ENCODE data around the gene CNKSR3.

The CNKSR3 gene

DNA sequence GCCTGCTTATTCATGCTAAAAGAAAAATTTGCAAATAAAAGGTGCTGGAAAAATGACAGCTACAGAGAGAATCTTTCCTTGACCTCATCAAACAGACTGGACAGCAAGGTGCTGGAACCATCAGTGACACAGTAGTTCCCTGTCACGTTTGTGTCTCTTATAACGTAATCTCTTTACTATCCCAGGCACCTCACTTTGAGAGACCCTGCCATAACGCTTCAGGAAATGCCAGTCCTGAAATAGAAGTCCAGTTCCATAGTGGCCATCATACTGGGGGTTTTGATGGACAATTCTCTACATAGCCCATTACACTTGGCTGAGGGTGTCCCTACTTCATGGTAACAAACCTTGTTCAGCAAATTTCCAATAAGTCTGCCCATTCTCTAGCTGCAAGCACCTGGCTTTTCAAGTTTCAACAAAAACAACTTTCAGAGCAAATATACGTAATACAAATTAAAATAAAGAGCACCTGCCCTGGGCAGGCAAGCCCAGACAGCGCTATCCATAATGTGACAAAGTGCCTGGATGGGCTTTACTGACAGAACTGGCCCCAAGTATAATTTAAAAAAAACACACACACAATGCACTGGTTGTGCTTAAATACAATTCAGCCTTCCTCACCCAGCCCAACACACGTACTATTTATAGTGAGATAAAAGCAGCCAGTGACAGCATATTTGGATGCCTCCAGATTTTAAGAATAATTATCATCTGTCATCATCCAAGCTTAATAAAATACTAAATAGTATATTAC is 38.7 kb downstream of the CNKSR3 start:
- no peak overlapping the region for H3K27ac ChIP-seq (ENCODE audit: low read length)
- H3K9ac ChIP-seq (ENCODE audit: low read length), result no peak overlapping the region
- H3K36me3 ChIP-seq (replicated peaks; ENCODE audit: low read depth, low read length), result no peaks in the 10 kb centered on the region
- no peak overlapping the region for H3K4me3 ChIP-seq (ENCODE audit: low read length)
- H3K27me3 ChIP-seq (ENCODE audit: low read depth, low read length), result no peaks in the 10 kb centered on the region
- H3K9me3 ChIP-seq (ENCODE audit: insufficient read depth, low read length), result 0 out of 2 replicates have a peak, but pooled peaks cover 5% of the 10 kb centered on the region
- H3K79me2 ChIP-seq (ENCODE audit: low read length), result no peaks in the 10 kb centered on the region
- TF ChIP-seq EZH2phosphoT487 (IDR thresholded peaks at IDR 0.05; ENCODE audit: low read depth) (no peak), CTCF (IDR thresholded peaks at IDR 0.05; ENCODE audit: low read depth, low read length) (no peak)
- H2AFZ ChIP-seq (ENCODE audit: low read depth, low read length), result no peak overlapping the region
- no peaks in the 10 kb centered on the region for H4K20me1 ChIP-seq (ENCODE audit: insufficient read depth, low read length)
- H3K4me2 ChIP-seq (ENCODE audit: low read length), result no peak overlapping the region
- H3K4me1 ChIP-seq (ENCODE audit: low read length), result no peaks in the 10 kb centered on the region

GRCh38 chr6:154469306-154469935 is 41.1 kb downstream of the CNKSR3 start:
- Histone ChIP-seq H3K36me3 (replicated peaks; ENCODE audit: low read depth, low read length) (no peaks in the 10 kb centered on the region), H3K9ac (ENCODE audit: low read length) (no peak overlapping the region), H3K27ac (ENCODE audit: low read length) (no peak overlapping the region), H3K4me2 (ENCODE audit: low read length) (no peak overlapping the region), H3K27me3 (ENCODE audit: low read depth, low read length) (no peaks in the 10 kb centered on the region), H3K4me3 (ENCODE audit: low read length) (no peak overlapping the region), H4K20me1 (ENCODE audit: insufficient read depth, low read length) (no peaks in the 10 kb centered on the region), H3K9me3 (ENCODE audit: insufficient read depth, low read length) (0 out of 2 replicates have a peak, but pooled peaks cover 5% of the 10 kb centered on the region), H3K4me1 (ENCODE audit: low read length) (no peaks in the 10 kb centered on the region), H2AFZ (ENCODE audit: low read depth, low read length) (no peak overlapping the region), H3K79me2 (ENCODE audit: low read length) (no peaks in the 10 kb centered on the region)
- no peak for TF ChIP-seq CTCF (IDR thresholded peaks at IDR 0.05; ENCODE audit: low read depth, low read length)
- TF ChIP-seq EZH2phosphoT487 (IDR thresholded peaks at IDR 0.05; ENCODE audit: low read depth), result no peak

DNA sequence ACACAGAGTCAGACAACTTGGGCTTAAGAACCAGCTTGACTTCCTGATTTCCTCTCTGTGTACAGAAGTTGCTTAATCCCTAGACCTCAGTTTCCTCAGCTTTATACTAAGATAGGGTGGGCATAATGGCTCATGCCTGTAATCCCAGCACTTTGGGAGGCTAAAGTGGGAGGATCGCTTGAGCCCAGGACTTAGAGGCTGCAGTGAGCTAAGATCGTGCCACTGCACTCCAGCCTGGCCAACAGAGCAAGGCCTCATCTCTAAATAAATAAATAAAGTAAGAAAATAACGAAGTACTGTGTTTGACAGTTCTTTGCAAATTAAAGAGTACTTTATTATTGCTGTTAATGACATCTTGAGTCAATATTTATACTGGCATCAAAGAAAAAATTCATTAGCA is 41.7 kb downstream of the CNKSR3 start:
- Histone ChIP-seq H3K9me3 (ENCODE audit: insufficient read depth, low read length) (0 out of 2 replicates have a peak, but pooled peaks cover 5% of the 10 kb centered on the region), H3K9ac (ENCODE audit: low read length) (no peak overlapping the region), H3K79me2 (ENCODE audit: low read length) (no peaks in the 10 kb centered on the region), H3K4me3 (ENCODE audit: low read length) (no peak overlapping the region), H2AFZ (ENCODE audit: low read depth, low read length) (no peak overlapping the region), H3K27me3 (ENCODE audit: low read depth, low read length) (no peaks in the 10 kb centered on the region), H4K20me1 (ENCODE audit: insufficient read depth, low read length) (no peaks in the 10 kb centered on the region), H3K4me1 (ENCODE audit: low read length) (no peaks in the 10 kb centered on the region), H3K36me3 (replicated peaks; ENCODE audit: low read depth, low read length) (no peaks in the 10 kb centered on the region), H3K27ac (ENCODE audit: low read length) (no peak overlapping the region), H3K4me2 (ENCODE audit: low read length) (no peak overlapping the region)
- TF ChIP-seq EZH2phosphoT487 (IDR thresholded peaks at IDR 0.05; ENCODE audit: low read depth) (no peak), CTCF (IDR thresholded peaks at IDR 0.05; ENCODE audit: low read depth, low read length) (no peak)

- TF ChIP-seq CTCF (IDR thresholded peaks at IDR 0.05; ENCODE audit: low read depth, low read length), result no peak
- no peak for TF ChIP-seq EZH2phosphoT487 (IDR thresholded peaks at IDR 0.05; ENCODE audit: low read depth)
- no peaks in the 10 kb centered on the region for H3K27me3 ChIP-seq (ENCODE audit: low read depth, low read length)
- no peaks in the 10 kb centered on the region for H3K4me1 ChIP-seq (ENCODE audit: low read length)
- H3K27ac ChIP-seq (ENCODE audit: low read length), result no peak overlapping the region
- no peaks in the 10 kb centered on the region for H3K79me2 ChIP-seq (ENCODE audit: low read length)
- no peak overlapping the region for H2AFZ ChIP-seq (ENCODE audit: low read depth, low read length)
- H4K20me1 ChIP-seq (ENCODE audit: insufficient read depth, low read length), result no peaks in the 10 kb centered on the region
- H3K36me3 ChIP-seq (replicated peaks; ENCODE audit: low read depth, low read length), result no peaks in the 10 kb centered on the region
- H3K9ac ChIP-seq (ENCODE audit: low read length), result no peak overlapping the region
- H3K9me3 ChIP-seq (ENCODE audit: insufficient read depth, low read length), result 0 out of 2 replicates have a peak, but pooled peaks cover 5% of the 10 kb centered on the region
- H3K4me3 ChIP-seq (ENCODE audit: low read length), result no peak overlapping the region
- no peak overlapping the region for H3K4me2 ChIP-seq (ENCODE audit: low read length)
These were observed 43.4 kb downstream of the CNKSR3 start for GRCh38 chr6:154466971-154467679.

Measured in OCI-LY3 (cell line).